IMR-90 (cell line): ENCODE measurements around the gene GSG1L. TPM values are rescaled to one million over a fixed set of nuclear protein-coding genes. Genes with fewer than 3 reads are reported as not detected.

Source experiments
- ATAC-seq: fragments of 200-7000 bp; cut with Tn5 transposase; 2 replicates; pipeline ENCODE4 v1.9.1; 2020; ENCODE audit warnings: low read depth, mild to moderate bottlenecking, moderate library complexity
- BruUV-seq: library from RNA; stranded (reverse); fragments of 400-500 nt; replicated peaks from 2 replicates; lab custom pipeline; 2021; lab: Mats Ljungman, UMichigan
- CTCF ChIA-PET: fragments of 300-600 bp; formaldehyde crosslinking; extraction: SDS; loops from one replicate; lab custom pipeline; 2021; ENCODE audit warnings: antibody characterized with exemption; lab: Yijun Ruan, JAX
- POLR2A ChIA-PET: fragments of 300-600 bp; sonication (Branson Sonifier 250); formaldehyde crosslinking; loops from one replicate; lab custom pipeline; 2022; ENCODE audit warnings: antibody characterized with exemption; ENCODE audit not compliant: unreplicated experiment; lab: Charles Lee
- DNase-seq: peaks from one replicate; pipeline ENCODE4 v3.0.0; 2013
- H2AFZ ChIP-seq: replicated peaks from 2 replicates; pipeline ENCODE3; 2013; ENCODE audit warnings: low read length, mild to moderate bottlenecking; ENCODE audit not compliant: poor library complexity
- H2AK5ac ChIP-seq: 2 replicates; pipeline ENCODE4 v1.6.1; 2013; ENCODE audit warnings: low read depth, low read length, inconsistent platforms
- H2AK9ac ChIP-seq: replicated peaks from 2 replicates; pipeline ENCODE3; 2013; ENCODE audit warnings: mild to moderate bottlenecking, low read depth, low read length, moderate library complexity; ENCODE audit not compliant: poor library complexity
- H2BK120ac ChIP-seq: 2 replicates; pipeline ENCODE4 v1.6.1; 2013; ENCODE audit warnings: low read depth, low read length, inconsistent platforms
- H2BK15ac ChIP-seq: 3 replicates; pipeline ENCODE4 v1.6.1; 2013; ENCODE audit warnings: low read depth, low read length, inconsistent platforms
- H2BK20ac ChIP-seq: 2 replicates; pipeline ENCODE4 v1.6.1; 2013; ENCODE audit warnings: low read depth, mild to moderate bottlenecking, inconsistent platforms, low read length, moderate library complexity
- H2BK5ac ChIP-seq: 2 replicates; pipeline ENCODE4 v1.6.1; 2013; ENCODE audit warnings: mild to moderate bottlenecking, low read depth, low read length, inconsistent platforms; ENCODE audit not compliant: poor library complexity, severe bottlenecking
- H3K14ac ChIP-seq: replicated peaks from 2 replicates; pipeline ENCODE4 v1.6.1; 2013; ENCODE audit warnings: low read depth, low read length, inconsistent platforms
- H3K18ac ChIP-seq: 2 replicates; pipeline ENCODE4 v1.6.1; 2013; ENCODE audit warnings: low read depth, low read length, control low read depth
- H3K23ac ChIP-seq: 2 replicates; pipeline ENCODE4 v1.6.1; 2013; ENCODE audit warnings: low read depth, low read length, inconsistent platforms
- H3K27ac ChIP-seq: 2 replicates; pipeline ENCODE4 v1.5.1; 2013; ENCODE audit warnings: mild to moderate bottlenecking, control low read depth, low read length; ENCODE audit not compliant: insufficient read depth
- H3K27me3 ChIP-seq: 2 replicates; pipeline ENCODE4 v1.6.1; 2013; ENCODE audit warnings: low read length; ENCODE audit not compliant: control insufficient read depth, insufficient read depth
- H3K36me3 ChIP-seq: 2 replicates; pipeline ENCODE4 v1.6.1; 2013; ENCODE audit warnings: low read length, mixed read lengths; ENCODE audit not compliant: control insufficient read depth, insufficient read depth
- H3K4ac ChIP-seq: 2 replicates; pipeline ENCODE4 v1.6.1; 2013; ENCODE audit warnings: low read depth, low read length, inconsistent platforms
- H3K4me1 ChIP-seq: 2 replicates; pipeline ENCODE4 v1.6.1; 2013; ENCODE audit warnings: low read length, mixed read lengths; ENCODE audit not compliant: control insufficient read depth, insufficient read depth
- H3K4me2 ChIP-seq: 2 replicates; pipeline ENCODE4 v1.6.1; 2013; ENCODE audit warnings: low read depth, mild to moderate bottlenecking, control low read depth, low read length, moderate library complexity
- H3K4me3 ChIP-seq: 2 replicates; pipeline ENCODE4 v1.5.1; 2013; ENCODE audit warnings: low read depth, mild to moderate bottlenecking, control low read depth, low read length, moderate library complexity; ENCODE audit not compliant: insufficient read depth
- H3K56ac ChIP-seq: 2 replicates; pipeline ENCODE4 v1.6.1; 2013; ENCODE audit warnings: low read length, inconsistent platforms; ENCODE audit not compliant: insufficient read depth; ENCODE audit errors: extremely low read depth
- H3K79me1 ChIP-seq, 2 experiments: 2 replicates each; pipeline ENCODE4 v1.6.1; 2013; ENCODE audit warnings: low read length in 2 of 2, inconsistent platforms in 1 of 2, low read depth in 1 of 2
- H3K9ac ChIP-seq: 2 replicates; pipeline ENCODE4 v1.6.1; 2013; ENCODE audit warnings: low read depth, low read length, control low read depth
- H3K9me1 ChIP-seq: 2 replicates; pipeline ENCODE4 v1.6.1; 2013; ENCODE audit warnings: low read length, inconsistent platforms; ENCODE audit not compliant: insufficient read depth
- H3K9me3 ChIP-seq: 2 replicates; pipeline ENCODE4 v1.6.1; 2013; ENCODE audit warnings: low read length; ENCODE audit not compliant: control insufficient read depth, insufficient read depth
- H4K20me1 ChIP-seq: 2 replicates; pipeline ENCODE4 v1.6.1; 2013; ENCODE audit warnings: low read length, inconsistent platforms; ENCODE audit not compliant: insufficient read depth
- H4K5ac ChIP-seq: 2 replicates; pipeline ENCODE4 v1.6.1; 2013; ENCODE audit warnings: mild to moderate bottlenecking, low read depth, low read length, control low read depth
- H4K8ac ChIP-seq, 2 experiments: 2 replicates each; pipeline ENCODE4 v1.6.1; 2013; ENCODE audit warnings: low read depth in 2 of 2, low read length in 2 of 2, control low read depth in 1 of 2, inconsistent platforms in 1 of 2
- H4K91ac ChIP-seq: 2 replicates; pipeline ENCODE4 v1.6.1; 2013; ENCODE audit warnings: low read depth, low read length, inconsistent platforms; ENCODE audit not compliant: insufficient read depth
- CEBPB ChIP-seq: IDR thresholded peaks from 2 replicates; pipeline ENCODE4 v1.6.1; 2012; ENCODE audit warnings: low read depth, low read length, improper control_type of control experiment
- CHD1 ChIP-seq: IDR thresholded peaks from 2 replicates; pipeline ENCODE4 v1.6.1; 2012; ENCODE audit warnings: low read depth, low read length, improper control_type of control experiment
- FOS ChIP-seq: fragments of 150-350 bp; IDR thresholded peaks from 2 replicates; pipeline ENCODE4 v1.6.1; 2016; ENCODE audit warnings: low read depth, low read length
- MXI1 ChIP-seq: IDR thresholded peaks from 2 replicates; pipeline ENCODE4 v1.6.1; 2012; ENCODE audit warnings: low read depth, mild to moderate bottlenecking, low read length, moderate library complexity, borderline replicate concordance
- NFE2L2 ChIP-seq: fragments of 150-350 bp; IDR thresholded peaks from 2 replicates; pipeline ENCODE4 v1.6.1; 2016; ENCODE audit warnings: low read depth, mild to moderate bottlenecking, low read length
- POLR2A ChIP-seq: IDR thresholded peaks from 2 replicates; pipeline ENCODE4 v1.6.1; 2012; ENCODE audit warnings: mild to moderate bottlenecking, low read depth, low read length
- RAD21 ChIP-seq: IDR thresholded peaks from 2 replicates; pipeline ENCODE4 v1.6.1; 2012; ENCODE audit warnings: low read length, improper control_type of control experiment
- RCOR1 ChIP-seq: IDR thresholded peaks from 2 replicates; pipeline ENCODE4 v1.6.1; 2012; ENCODE audit warnings: mild to moderate bottlenecking, low read length, improper control_type of control experiment; ENCODE audit not compliant: insufficient replicate concordance
- SMC3 ChIP-seq: fragments of 150-350 bp; IDR thresholded peaks from 2 replicates; pipeline ENCODE4 v1.6.1; 2016; ENCODE audit warnings: low read depth, mild to moderate bottlenecking, antibody characterized with exemption, low read length, moderate library complexity
- WGBS, 2 experiments: methylation state at CpG; one replicate each; pipeline versions ENCODE4 v1.1.5 to v1.1.7; 2013; ENCODE audit warnings: missing lambda C conversion rate in 2 of 2; ENCODE audit not compliant: insufficient read length in 1 of 2; ENCODE audit errors: extremely low coverage in 2 of 2; 5-methylcytosine and 5-hydroxymethylcytosine counted together
- dilution Hi-C: fragments of 300-500 bp; cut with HindIII; formaldehyde crosslinking; loops from one replicate; pipeline ENCODE4 v1.14.3; 2018; ENCODE audit warnings: low sequenced_read_pairs; ENCODE audit not compliant: unreplicated experiment
- in situ Hi-C: fragments of 300-500 bp; cut with MboI; formaldehyde crosslinking; loops from 3 replicates; pipeline ENCODE4 v1.14.3; 2019; ENCODE audit warnings: low sequenced_read_pairs, inconsistent platforms, mixed read lengths
- intact Hi-C: fragments of 100-400 bp; cut with micrococcal nuclease; formaldehyde crosslinking; loops from 2 replicates; pipeline ENCODE4 v1.10.0; 2022
- polyA plus RNA-seq, 3 experiments: library from polyadenylated mRNA; depleted of rRNA; stranded (reverse); fragments of >200 nt; gene quantifications; 2 replicates each; pipeline ENCODE4 v1.2.3, GENCODE V29; 2012; ENCODE audit warnings: low replicate concordance in 1 of 3
- total RNA-seq: library from RNA; depleted of rRNA; stranded (reverse); fragments of >200 nt; gene quantifications from 2 replicates; pipeline ENCODE4 v1.2.3, GENCODE V29; 2012
- TF ChIP-seq, protein P1 (sequence below): fragments of 150-350 bp; IDR thresholded peaks from 2 replicates; pipeline ENCODE4 v1.6.1; 2017; ENCODE audit warnings: mild to moderate bottlenecking, antibody characterized with exemption, low read length, low read depth

GSG1L gene
- total and polyA plus RNA-seq, 2 of the 4 experiments (the other 2 are of a cell fraction), result not detected

DNA sequence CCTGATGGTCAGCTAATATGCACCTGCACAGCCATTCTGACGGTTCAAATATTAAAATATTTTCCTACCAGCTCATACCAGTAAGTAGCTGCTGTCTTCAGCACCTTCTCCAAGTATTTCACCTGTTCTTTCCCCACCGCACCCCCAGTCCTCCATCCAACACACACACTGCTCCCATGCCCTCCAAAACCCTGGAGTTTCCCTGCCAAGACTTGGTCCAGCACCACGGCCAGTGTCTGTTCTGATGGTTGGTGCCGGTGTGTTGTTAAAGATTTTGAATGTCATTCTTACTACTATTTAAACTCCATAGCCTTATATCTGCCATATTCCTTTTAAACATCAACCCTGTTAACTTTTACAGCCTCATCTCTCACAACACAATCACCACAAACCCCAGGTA lies 142.4 kb downstream of the GSG1L start:
- DNase-seq (no peak), ATAC-seq (no peak)
- no peak overlapping the region for H3K4ac ChIP-seq
- no peak overlapping the region for H2AK9ac ChIP-seq
- H4K20me1 ChIP-seq, result no peaks in the 10 kb centered on the region
- no peak overlapping the region for H4K5ac ChIP-seq
- H3K36me3 ChIP-seq, result no peaks in the 10 kb centered on the region
- no peak overlapping the region for H2BK120ac ChIP-seq
- no peak overlapping the region for H3K14ac ChIP-seq
- no peak overlapping the region for H2BK15ac ChIP-seq
- H3K9ac ChIP-seq, result no peak overlapping the region
- H3K4me2 ChIP-seq, result no peak overlapping the region
- POLR2A ChIA-PET, result no interaction called here
- no peak overlapping the region for H4K8ac ChIP-seq
- no peaks in the 10 kb centered on the region for H3K9me3 ChIP-seq
- no peak overlapping the region for H3K18ac ChIP-seq
- H2AK5ac ChIP-seq, result no peak overlapping the region
- H2AFZ ChIP-seq, result no peak overlapping the region
- WGBS, 2 experiments, result 0% methylated on average over 1 of the region's 4 CpGs; no CpG with 5 or more reads in 1 of the 2 experiments
- dilution Hi-C loops (no loop called here), in situ Hi-C loops (no loop called here), intact Hi-C loops (no loop called here)
- no peak overlapping the region for H3K4me3 ChIP-seq
- BruUV-seq, result no TSS peak
- no peaks in the 10 kb centered on the region for H3K79me1 ChIP-seq
- no peak overlapping the region for H3K23ac ChIP-seq
- H2BK5ac ChIP-seq, result no peak overlapping the region
- no peak for TF ChIP-seq SMC3
- TF ChIP-seq NFE2L2, result no peak
- TF ChIP-seq POLR2A, result no peak
- TF ChIP-seq RAD21, result no peak
- TF ChIP-seq, protein P1, sequence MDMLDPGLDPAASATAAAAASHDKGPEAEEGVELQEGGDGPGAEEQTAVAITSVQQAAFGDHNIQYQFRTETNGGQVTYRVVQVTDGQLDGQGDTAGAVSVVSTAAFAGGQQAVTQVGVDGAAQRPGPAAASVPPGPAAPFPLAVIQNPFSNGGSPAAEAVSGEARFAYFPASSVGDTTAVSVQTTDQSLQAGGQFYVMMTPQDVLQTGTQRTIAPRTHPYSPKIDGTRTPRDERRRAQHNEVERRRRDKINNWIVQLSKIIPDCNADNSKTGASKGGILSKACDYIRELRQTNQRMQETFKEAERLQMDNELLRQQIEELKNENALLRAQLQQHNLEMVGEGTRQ, result no peak
- TF ChIP-seq RCOR1, result no peak
- no peak for TF ChIP-seq CHD1
- TF ChIP-seq MXI1, result no peak
- no peak for TF ChIP-seq FOS
- TF ChIP-seq CEBPB, result no peak
- no peak overlapping the region for H4K91ac ChIP-seq
- peaks cover 2% of the 10 kb centered on the region; the same call in 1 of the 2 replicates for H3K27me3 ChIP-seq
- H3K4me1 ChIP-seq, result no peaks in the 10 kb centered on the region
- CTCF ChIA-PET, result no interaction called here
- H3K9me1 ChIP-seq, result no peaks in the 10 kb centered on the region
- no peak overlapping the region for H3K27ac ChIP-seq
- no peak overlapping the region for H2BK20ac ChIP-seq
- H3K56ac ChIP-seq, result no peak overlapping the region
